Cardiac ventricle fibroblast (primary cell): ENCODE results near the gene GRIK4. TPM values are rescaled to one million over a fixed set of nuclear protein-coding genes. Genes with fewer than 3 reads are reported as not detected.

ENCODE experiments used
- total RNA-seq: library from RNA; depleted of rRNA; stranded (reverse); fragments of >200 nt; gene quantifications from 2 replicates; pipeline ENCODE4 v1.2.3, GENCODE V29; 2015

The GRIK4 gene, protein sequence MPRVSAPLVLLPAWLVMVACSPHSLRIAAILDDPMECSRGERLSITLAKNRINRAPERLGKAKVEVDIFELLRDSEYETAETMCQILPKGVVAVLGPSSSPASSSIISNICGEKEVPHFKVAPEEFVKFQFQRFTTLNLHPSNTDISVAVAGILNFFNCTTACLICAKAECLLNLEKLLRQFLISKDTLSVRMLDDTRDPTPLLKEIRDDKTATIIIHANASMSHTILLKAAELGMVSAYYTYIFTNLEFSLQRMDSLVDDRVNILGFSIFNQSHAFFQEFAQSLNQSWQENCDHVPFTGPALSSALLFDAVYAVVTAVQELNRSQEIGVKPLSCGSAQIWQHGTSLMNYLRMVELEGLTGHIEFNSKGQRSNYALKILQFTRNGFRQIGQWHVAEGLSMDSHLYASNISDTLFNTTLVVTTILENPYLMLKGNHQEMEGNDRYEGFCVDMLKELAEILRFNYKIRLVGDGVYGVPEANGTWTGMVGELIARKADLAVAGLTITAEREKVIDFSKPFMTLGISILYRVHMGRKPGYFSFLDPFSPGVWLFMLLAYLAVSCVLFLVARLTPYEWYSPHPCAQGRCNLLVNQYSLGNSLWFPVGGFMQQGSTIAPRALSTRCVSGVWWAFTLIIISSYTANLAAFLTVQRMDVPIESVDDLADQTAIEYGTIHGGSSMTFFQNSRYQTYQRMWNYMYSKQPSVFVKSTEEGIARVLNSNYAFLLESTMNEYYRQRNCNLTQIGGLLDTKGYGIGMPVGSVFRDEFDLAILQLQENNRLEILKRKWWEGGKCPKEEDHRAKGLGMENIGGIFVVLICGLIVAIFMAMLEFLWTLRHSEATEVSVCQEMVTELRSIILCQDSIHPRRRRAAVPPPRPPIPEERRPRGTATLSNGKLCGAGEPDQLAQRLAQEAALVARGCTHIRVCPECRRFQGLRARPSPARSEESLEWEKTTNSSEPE
- not detected in 2 replicates for total RNA-seq

DNA sequence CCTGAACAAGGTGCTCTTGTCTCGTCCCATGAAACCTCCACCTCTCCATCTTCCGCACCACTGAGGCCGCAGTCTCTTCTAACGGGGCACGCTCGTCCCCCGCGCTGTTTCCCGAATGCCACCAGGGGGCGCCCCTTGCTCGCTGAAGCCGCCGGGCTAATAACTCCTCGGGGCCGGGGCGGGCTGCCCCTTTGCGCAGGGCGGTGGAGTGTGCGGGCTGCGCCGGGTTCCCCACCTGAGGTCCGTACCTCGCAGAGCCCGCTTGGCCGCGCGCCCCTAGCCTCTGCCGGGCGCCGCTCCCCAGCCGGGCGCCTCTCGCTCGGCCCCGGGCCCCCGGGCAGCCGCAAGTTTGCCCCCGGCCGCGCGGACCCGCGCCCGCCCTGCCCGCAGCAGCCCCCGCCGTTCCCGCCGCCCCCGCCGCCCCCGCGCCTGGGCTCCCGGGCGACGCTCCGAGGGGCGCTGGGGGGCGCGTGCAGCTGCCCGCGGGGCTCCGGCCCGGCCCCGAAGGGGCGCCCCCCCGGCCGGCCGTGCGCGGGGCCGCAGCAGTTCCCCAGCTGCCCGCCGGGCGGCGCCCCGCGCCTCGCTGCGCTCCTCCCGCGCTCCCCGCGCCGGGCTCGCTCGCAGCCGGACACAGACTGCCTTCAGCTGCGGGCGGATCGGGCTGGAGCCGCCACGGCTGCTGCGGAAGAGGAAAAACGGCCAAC, at the start of gene GRIK4:
Gene GRIK4, plus strand, starts transcription at position 633 of the 704 bp plus-strand sequence. CDS start 148,571 bp downstream, outside the sequence.

DNA sequence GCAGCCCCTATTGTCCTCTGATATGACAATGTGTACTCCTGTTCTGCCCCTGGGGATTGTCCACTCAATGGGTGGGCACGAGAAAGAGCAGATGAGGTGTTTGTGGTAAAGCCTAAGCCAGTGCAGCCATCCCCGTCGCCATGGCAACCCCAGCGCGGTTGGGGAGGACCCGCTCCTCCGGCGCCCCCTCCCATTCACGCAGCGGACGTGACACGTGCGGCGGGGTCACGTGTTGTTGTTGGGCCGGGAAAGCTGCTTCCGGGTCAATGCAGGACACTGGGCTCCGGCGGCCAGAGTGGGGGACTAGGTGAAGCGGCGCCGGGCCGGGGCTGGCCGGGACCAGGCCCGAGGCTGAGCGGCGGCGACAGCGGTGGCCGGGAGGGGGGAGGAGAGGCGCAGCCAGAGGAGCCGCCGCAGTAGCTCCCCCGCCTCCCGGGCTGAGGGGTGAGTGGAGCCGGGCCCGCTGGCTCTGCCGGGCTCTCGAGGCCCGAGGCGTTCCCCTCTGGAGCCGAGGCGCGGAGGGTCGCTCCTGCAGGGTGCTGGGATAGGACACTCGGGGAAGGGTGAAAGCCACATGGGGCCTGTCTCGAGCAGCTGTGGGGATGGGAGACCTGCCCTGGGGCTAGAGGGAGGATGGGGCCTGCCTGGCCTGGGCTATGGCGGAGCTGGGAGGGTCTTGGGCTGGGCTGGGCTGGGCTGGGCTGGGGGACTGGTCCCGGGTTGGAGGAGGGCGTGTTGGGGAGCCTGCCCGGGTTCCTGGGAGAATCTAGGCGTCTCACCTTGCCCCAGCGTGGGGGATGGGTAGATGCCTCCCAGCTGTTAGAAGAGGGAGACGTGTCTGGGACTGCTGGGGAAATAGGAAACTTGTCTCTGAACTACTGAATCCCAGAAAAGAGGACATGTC, 512.6 kb downstream of the GRIK4 start, which contains the start of gene TBCEL:
Gene TBCEL, plus strand, starts transcription at position 255 of the 904 bp plus-strand sequence. CDS start 21,589 bp downstream, outside the sequence.

Other genes with a start within 250 kb of the GRIK4 start
- 2.8 and 5.6 TPM in 2 replicates for gene TLCD5, start 186.4 kb upstream of the GRIK4 start, total RNA-seq
- gene ARHGEF12, start 175.3 kb upstream of the GRIK4 start, total RNA-seq = 47.1 and 50.2 TPM in 2 replicates